IPS-18a (cell line): Measurements from ENCODE around the gene CCDC14.

Experiments used
- H3K27ac ChIP-seq: one replicate; pipeline ENCODE4 v1.5.1; 2013; ENCODE audit warnings: low read length
- H3K27me3 ChIP-seq: one replicate; pipeline ENCODE4 v1.6.1; 2013; ENCODE audit warnings: mild to moderate bottlenecking, low read length; ENCODE audit not compliant: control insufficient read depth, insufficient read depth
- H3K36me3 ChIP-seq: one replicate; pipeline ENCODE4 v1.6.1; 2013; ENCODE audit warnings: low read depth, low read length; ENCODE audit not compliant: control insufficient read depth
- H3K4me1 ChIP-seq: one replicate; pipeline ENCODE4 v1.6.1; 2013; ENCODE audit warnings: low read depth, low read length; ENCODE audit not compliant: control insufficient read depth
- H3K4me3 ChIP-seq: one replicate; pipeline ENCODE4 v1.5.1; 2013; ENCODE audit warnings: low read length
- H3K9ac ChIP-seq: one replicate; pipeline ENCODE4 v1.6.1; 2013; ENCODE audit warnings: mild to moderate bottlenecking, low read length, moderate library complexity
- H3K9me3 ChIP-seq: one replicate; pipeline ENCODE4 v1.6.1; 2013; ENCODE audit warnings: low read depth, low read length; ENCODE audit not compliant: control insufficient read depth

Gene CCDC14

GRCh38 chr3:123872621-123873020 is 88.4 kb downstream of the CCDC14 start:
- Histone ChIP-seq H3K27me3 (no peaks in the 10 kb centered on the region), H3K9ac (no peak overlapping the region), H3K36me3 (no peaks in the 10 kb centered on the region), H3K9me3 (no peaks in the 10 kb centered on the region), H3K27ac (no peak overlapping the region), H3K4me1 (peaks cover 6% of the 10 kb centered on the region), H3K4me3 (no peak overlapping the region)

DNA sequence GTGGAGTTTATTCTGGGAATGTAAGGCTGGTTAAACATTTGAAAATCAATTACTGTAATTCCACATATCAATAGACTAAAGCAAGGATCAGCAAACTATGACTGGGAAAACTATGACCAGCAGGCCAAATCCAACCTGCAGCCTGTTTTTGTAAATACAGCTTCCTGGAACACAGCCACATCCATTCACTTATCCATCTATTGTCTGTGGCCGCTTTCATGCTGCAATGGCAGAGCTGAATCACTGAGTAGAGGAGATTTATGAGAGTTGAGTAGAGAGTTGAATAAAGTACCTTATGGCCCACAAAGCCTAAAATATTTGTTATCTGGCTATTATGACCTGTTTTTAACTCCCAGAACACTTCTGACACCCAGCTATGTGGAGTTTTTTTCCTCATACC is 89.1 kb downstream of the CCDC14 start:
- H3K9me3 ChIP-seq, result no peaks in the 10 kb centered on the region
- H3K27ac ChIP-seq, result no peak overlapping the region
- H3K4me1 ChIP-seq, result peaks cover 6% of the 10 kb centered on the region
- no peak overlapping the region for H3K4me3 ChIP-seq
- no peaks in the 10 kb centered on the region for H3K36me3 ChIP-seq
- no peaks in the 10 kb centered on the region for H3K27me3 ChIP-seq
- H3K9ac ChIP-seq, result no peak overlapping the region

DNA sequence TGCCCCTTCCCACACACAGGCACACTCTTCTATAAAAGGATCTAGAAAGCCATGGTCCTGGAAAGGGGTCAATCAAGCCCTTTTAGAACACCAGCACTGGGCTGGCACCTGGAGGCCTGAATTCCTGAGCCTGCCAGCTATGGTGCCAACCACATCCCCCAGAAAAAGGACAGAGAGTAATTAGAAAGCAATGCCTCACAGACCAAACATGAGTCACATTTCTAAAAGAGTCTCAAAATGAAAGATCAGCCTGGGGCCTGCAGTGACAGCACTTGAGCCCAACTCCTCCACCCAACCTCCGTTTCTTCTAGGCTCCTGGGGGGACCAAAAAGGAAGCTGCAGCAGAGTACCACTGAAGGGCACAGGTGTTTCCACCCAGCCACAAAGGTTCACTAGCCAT is 91.0 kb downstream of the CCDC14 start:
- Histone ChIP-seq H3K9ac (no peak overlapping the region), H3K9me3 (no peaks in the 10 kb centered on the region), H3K4me1 (peaks cover 6% of the 10 kb centered on the region), H3K27ac (no peak overlapping the region), H3K36me3 (no peaks in the 10 kb centered on the region), H3K27me3 (no peaks in the 10 kb centered on the region), H3K4me3 (no peak overlapping the region)

DNA sequence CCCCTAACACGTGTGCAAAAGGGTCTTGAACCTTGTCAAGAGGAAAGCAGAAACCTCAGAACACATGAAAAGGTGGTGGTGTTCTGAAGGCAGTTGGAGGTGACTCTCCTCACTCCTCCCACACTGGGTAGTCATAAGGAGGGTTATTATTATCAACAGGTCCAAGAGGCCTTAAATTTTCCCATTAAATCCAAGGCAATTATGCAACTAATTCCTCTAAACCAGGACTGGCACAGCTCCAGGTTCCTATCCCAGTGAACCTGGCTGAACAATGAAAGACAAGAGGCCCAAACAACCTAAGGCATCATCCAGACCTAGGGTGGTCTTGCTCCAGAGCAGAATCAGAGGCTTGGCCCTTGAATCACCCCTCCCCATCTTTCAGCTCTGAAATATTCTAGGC is 91.9 kb downstream of the CCDC14 start:
- Histone ChIP-seq H3K27me3 (no peaks in the 10 kb centered on the region), H3K9me3 (no peaks in the 10 kb centered on the region)

DNA sequence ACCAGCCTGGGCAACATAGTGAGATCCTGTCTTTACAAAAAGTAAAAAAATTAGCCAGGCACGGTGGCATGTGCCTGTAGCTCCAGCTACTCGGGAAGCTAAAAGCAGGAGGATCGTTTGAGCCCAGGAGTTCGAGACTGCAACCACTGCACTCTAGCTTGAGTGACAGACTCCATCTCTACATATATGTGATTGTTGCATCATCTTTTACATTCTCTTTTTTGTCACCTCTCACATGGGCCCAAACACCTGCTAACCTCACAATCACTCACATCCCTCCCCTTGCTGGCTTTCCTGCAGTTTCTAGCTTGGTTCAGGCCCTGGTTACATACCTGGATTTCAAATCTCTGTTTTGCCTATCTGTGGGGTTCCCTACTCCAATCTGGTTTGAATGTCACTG is 96.3 kb downstream of the CCDC14 start:
- Histone ChIP-seq H3K4me1 (no peaks in the 10 kb centered on the region), H3K36me3 (no peaks in the 10 kb centered on the region), H3K27ac (no peak overlapping the region), H3K4me3 (no peak overlapping the region), H3K9ac (no peak overlapping the region), H3K9me3 (no peaks in the 10 kb centered on the region), H3K27me3 (no peaks in the 10 kb centered on the region)

More for the DNA sequence above, 91.9 kb downstream of the CCDC14 start:
- Histone ChIP-seq H3K9ac (no peak overlapping the region), H3K4me1 (peaks cover 6% of the 10 kb centered on the region), H3K27ac (no peak overlapping the region), H3K4me3 (no peak overlapping the region), H3K36me3 (no peaks in the 10 kb centered on the region)
